C4-2B (cell line): ENCODE results near the gene VIL1.

Source experiments
- CTCF ChIP-seq: fragments of 450-650 bp; conservative IDR thresholded peaks from 2 replicates; pipeline ENCODE4 v1.5.1; 2017; ENCODE audit warnings: mild to moderate bottlenecking
- ZFX ChIP-seq: fragments of 450-650 bp; IDR thresholded peaks from 2 replicates; pipeline ENCODE4 v1.6.1; 2017

- TF ChIP-seq CTCF (no peak), ZFX (no peak)
Observed at GRCh38 chr2:218389333-218390150, 29.4 kb upstream of the VIL1 start.
